Measurements from ENCODE around the gene REV3L.

Gene REV3L

DNA sequence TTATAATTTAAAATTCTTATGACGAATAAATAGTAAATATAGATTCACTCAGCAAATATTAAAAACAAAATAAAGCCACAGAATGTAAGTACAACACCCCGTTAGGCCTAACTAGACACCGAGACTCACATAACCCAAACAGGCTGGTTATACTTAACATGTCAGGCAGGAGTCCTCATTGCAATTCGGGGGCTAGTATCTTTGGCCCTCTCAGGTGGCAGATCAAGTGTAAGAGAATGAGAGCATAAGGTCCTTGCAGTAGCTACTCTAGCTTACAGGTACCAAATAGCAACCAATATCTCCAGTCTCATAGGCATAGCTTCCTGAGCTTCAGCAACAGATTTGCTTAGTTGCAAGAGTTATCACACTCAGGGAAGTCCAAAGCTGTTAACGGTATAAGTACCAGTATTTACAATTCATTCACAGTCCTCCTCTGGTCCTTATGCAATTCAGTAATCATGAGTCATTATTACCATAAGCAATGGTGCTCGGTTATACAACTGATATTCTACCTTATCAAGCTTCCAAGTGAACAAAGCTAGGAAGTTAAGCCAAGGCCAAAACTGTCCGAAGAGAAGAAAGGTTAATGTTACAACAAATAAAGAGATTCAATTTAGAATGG lies 20.1 kb downstream of the REV3L start:
- no peak overlapping the region for H3K4me3 ChIP-seq (ENCODE audit: low read length)
- no peak overlapping the region for H4K8ac ChIP-seq (ENCODE audit: low read depth, low read length)
- H3K79me2 ChIP-seq (ENCODE audit: control insufficient read depth, insufficient read depth, low read length), result no peaks in the 10 kb centered on the region
- H3K27me3 ChIP-seq (ENCODE audit: insufficient read depth, low read length, poor library complexity), result no peaks in the 10 kb centered on the region
- H3K27ac ChIP-seq (ENCODE audit: low read depth, low read length), result no peak overlapping the region
- no peak overlapping the region for H2AK5ac ChIP-seq (ENCODE audit: low read length)
- no peak overlapping the region for H3K4ac ChIP-seq (ENCODE audit: low read depth, low read length)
- no peak overlapping the region for H3K9ac ChIP-seq (ENCODE audit: low read length)
- H2BK5ac ChIP-seq (ENCODE audit: low read length), result no peak overlapping the region
- DNase-seq, result peak; percentile 12
- no peak overlapping the region for H4K5ac ChIP-seq (ENCODE audit: low read length)
- H3K56ac ChIP-seq (ENCODE audit: low read length), result no peak overlapping the region
- no CpG with 5 or more reads among the region's 7 CpGs for WGBS (ENCODE audit: extremely low coverage, insufficient coverage, low lambda C conversion rate)
- H2BK120ac ChIP-seq (ENCODE audit: low read depth, low read length), result no peak overlapping the region
- H3K4me2 ChIP-seq (ENCODE audit: low read length), result no peak overlapping the region
- H3K79me1 ChIP-seq (ENCODE audit: low read length), result peaks cover 2% of the 10 kb centered on the region
- H3K4me1 ChIP-seq (ENCODE audit: control insufficient read depth, low read depth, low read length), result no peaks in the 10 kb centered on the region
- H3K18ac ChIP-seq (ENCODE audit: low read length), result no peak overlapping the region
- H3K23ac ChIP-seq (ENCODE audit: low read length), result no peak overlapping the region
- no peak overlapping the region for H2BK15ac ChIP-seq (replicated peaks; ENCODE audit: low read depth)
- no peaks in the 10 kb centered on the region for H3K36me3 ChIP-seq (ENCODE audit: control insufficient read depth, insufficient read depth, low read length)

DNA sequence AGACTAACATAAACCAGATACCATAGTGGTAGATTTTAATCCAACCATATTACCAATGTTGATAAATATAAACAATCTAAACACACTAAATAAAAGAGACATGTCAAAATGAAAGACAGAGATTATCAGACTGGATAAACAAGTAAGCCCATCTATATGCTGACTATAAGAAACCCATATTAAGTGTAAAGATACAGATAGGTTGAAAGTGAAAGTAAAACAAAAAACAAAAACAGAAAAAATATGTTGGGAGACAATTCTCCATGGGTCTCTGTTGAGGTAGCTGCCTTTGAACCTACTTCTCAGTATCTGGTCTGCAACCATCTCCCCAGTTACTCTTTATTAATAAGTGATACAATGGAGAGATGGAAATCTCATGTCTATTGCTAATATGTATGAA lies 21.2 kb downstream of the REV3L start:
- H3K4ac ChIP-seq (ENCODE audit: low read depth, low read length), result no peak overlapping the region
- H3K56ac ChIP-seq (ENCODE audit: low read length), result no peak overlapping the region
- H2BK15ac ChIP-seq (replicated peaks; ENCODE audit: low read depth), result no peak overlapping the region
- no peak overlapping the region for H3K9ac ChIP-seq (ENCODE audit: low read length)
- peaks cover 2% of the 10 kb centered on the region for H3K79me1 ChIP-seq (ENCODE audit: low read length)
- no peak overlapping the region for H3K18ac ChIP-seq (ENCODE audit: low read length)
- H3K4me3 ChIP-seq (ENCODE audit: low read length), result no peak overlapping the region
- H3K27me3 ChIP-seq (ENCODE audit: insufficient read depth, low read length, poor library complexity), result no peaks in the 10 kb centered on the region
- no peak overlapping the region for H4K8ac ChIP-seq (ENCODE audit: low read depth, low read length)
- H3K4me1 ChIP-seq (ENCODE audit: control insufficient read depth, low read depth, low read length), result no peaks in the 10 kb centered on the region
- no peak for DNase-seq
- no peak overlapping the region for H4K5ac ChIP-seq (ENCODE audit: low read length)
- no peak overlapping the region for H2BK5ac ChIP-seq (ENCODE audit: low read length)
- H3K4me2 ChIP-seq (ENCODE audit: low read length), result no peak overlapping the region
- H3K36me3 ChIP-seq (ENCODE audit: control insufficient read depth, insufficient read depth, low read length), result no peaks in the 10 kb centered on the region
- H2BK120ac ChIP-seq (ENCODE audit: low read depth, low read length), result no peak overlapping the region
- no peak overlapping the region for H3K23ac ChIP-seq (ENCODE audit: low read length)
- no peaks in the 10 kb centered on the region for H3K79me2 ChIP-seq (ENCODE audit: control insufficient read depth, insufficient read depth, low read length)
- H3K27ac ChIP-seq (ENCODE audit: low read depth, low read length), result no peak overlapping the region
- no peak overlapping the region for H2AK5ac ChIP-seq (ENCODE audit: low read length)

DNA sequence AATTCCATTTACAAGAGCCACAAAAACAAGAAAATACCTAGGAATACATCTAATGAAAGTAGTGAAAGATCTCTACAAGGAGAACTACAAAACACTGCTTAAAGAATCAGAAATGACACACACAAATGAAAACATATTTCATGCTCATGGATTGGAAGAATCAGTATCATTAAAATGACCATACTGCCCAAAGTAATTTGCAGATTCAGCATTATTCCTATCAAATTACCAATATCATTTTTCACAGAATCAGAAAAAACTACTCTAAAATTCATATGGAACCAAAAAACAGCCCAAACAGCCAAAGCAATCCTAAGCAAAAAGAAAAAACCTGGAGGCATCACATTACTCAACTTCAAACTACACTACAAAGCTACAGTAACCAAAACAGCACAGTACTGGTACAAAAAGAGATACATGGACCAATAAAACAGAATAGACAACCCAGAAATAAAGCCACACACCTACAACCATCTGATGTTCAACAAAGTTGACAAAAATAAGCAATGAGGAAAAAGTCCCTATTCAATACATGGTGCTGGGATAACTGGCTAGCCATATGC lies 24.3 kb downstream of the REV3L start:
- Histone ChIP-seq H3K4me1 (ENCODE audit: control insufficient read depth, low read depth, low read length) (no peaks in the 10 kb centered on the region), H3K9ac (ENCODE audit: low read length) (no peak overlapping the region), H3K4ac (ENCODE audit: low read depth, low read length) (no peak overlapping the region), H3K4me3 (ENCODE audit: low read length) (no peak overlapping the region), H3K56ac (ENCODE audit: low read length) (no peak overlapping the region), H3K27ac (ENCODE audit: low read depth, low read length) (no peak overlapping the region), H3K18ac (ENCODE audit: low read length) (no peak overlapping the region), H4K8ac (ENCODE audit: low read depth, low read length) (no peak overlapping the region), H3K4me2 (ENCODE audit: low read length) (no peak overlapping the region), H4K5ac (ENCODE audit: low read length) (no peak overlapping the region), H3K79me2 (ENCODE audit: control insufficient read depth, insufficient read depth, low read length) (no peaks in the 10 kb centered on the region), H3K36me3 (ENCODE audit: control insufficient read depth, insufficient read depth, low read length) (no peaks in the 10 kb centered on the region), H3K27me3 (ENCODE audit: insufficient read depth, low read length, poor library complexity) (no peaks in the 10 kb centered on the region), H3K23ac (ENCODE audit: low read length) (no peak overlapping the region), H3K79me1 (ENCODE audit: low read length) (peaks cover 2% of the 10 kb centered on the region), H2BK5ac (ENCODE audit: low read length) (no peak overlapping the region), H2BK15ac (replicated peaks; ENCODE audit: low read depth) (no peak overlapping the region), H2AK5ac (ENCODE audit: low read length) (no peak overlapping the region), H2BK120ac (ENCODE audit: low read depth, low read length) (no peak overlapping the region)
- no peak for DNase-seq

DNA sequence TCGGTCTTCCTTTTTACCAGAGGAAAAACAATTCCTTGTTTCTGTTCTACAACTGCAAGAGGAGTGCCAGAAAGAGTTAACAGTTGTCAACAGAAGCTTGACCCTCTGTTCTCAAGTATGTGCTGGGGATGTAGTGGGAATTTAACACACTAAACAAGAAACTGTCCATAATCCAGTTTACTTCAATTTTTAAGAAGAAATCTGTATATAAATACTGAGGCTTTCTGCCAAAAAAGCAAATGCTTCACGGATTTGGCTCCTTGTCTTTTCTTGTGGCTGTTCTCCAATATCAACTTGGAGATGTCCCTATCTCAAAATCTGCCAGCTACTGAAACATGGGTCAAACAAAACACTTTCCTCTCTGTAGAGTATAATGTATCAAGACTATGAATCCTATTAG lies 26.8 kb downstream of the REV3L start:
- Histone ChIP-seq H3K9ac (ENCODE audit: low read length) (no peak overlapping the region), H2BK120ac (ENCODE audit: low read depth, low read length) (no peak overlapping the region), H3K4me2 (ENCODE audit: low read length) (no peak overlapping the region), H3K18ac (ENCODE audit: low read length) (no peak overlapping the region), H3K27me3 (ENCODE audit: insufficient read depth, low read length, poor library complexity) (no peaks in the 10 kb centered on the region), H3K23ac (ENCODE audit: low read length) (no peak overlapping the region), H3K79me1 (ENCODE audit: low read length) (peaks cover 2% of the 10 kb centered on the region), H3K36me3 (ENCODE audit: control insufficient read depth, insufficient read depth, low read length) (no peaks in the 10 kb centered on the region), H3K4me1 (ENCODE audit: control insufficient read depth, low read depth, low read length) (no peaks in the 10 kb centered on the region), H3K27ac (ENCODE audit: low read depth, low read length) (no peak overlapping the region), H3K4me3 (ENCODE audit: low read length) (no peak overlapping the region), H4K5ac (ENCODE audit: low read length) (no peak overlapping the region), H2AK5ac (ENCODE audit: low read length) (no peak overlapping the region), H4K8ac (ENCODE audit: low read depth, low read length) (no peak overlapping the region), H3K56ac (ENCODE audit: low read length) (no peak overlapping the region), H3K4ac (ENCODE audit: low read depth, low read length) (no peak overlapping the region), H2BK15ac (replicated peaks; ENCODE audit: low read depth) (no peak overlapping the region), H3K79me2 (ENCODE audit: control insufficient read depth, insufficient read depth, low read length) (no peaks in the 10 kb centered on the region), H2BK5ac (ENCODE audit: low read length) (no peak overlapping the region)
- WGBS (ENCODE audit: extremely low coverage, insufficient coverage, low lambda C conversion rate), result no CpG with 5 or more reads among the region's 2 CpGs
- no peak for DNase-seq

DNA sequence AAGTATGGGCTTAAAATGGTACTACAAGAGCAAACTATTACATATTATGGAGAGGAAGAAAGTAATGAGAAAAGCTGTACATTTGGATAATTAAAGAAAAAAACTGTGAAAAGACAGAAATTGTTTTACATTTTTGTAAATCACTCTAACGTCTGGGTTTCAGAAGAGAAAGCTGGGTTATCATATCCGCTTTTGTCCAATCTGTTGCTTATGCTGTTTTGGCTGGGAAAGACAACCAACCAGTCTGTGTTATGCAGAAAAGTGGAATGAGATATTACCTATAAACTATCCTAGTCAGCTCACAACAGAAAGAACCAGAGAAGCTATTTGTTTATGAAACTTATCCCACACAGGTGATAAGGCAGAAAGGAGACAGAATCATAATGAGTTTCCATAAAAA lies 32.4 kb downstream of the REV3L start:
- no peak overlapping the region for H2AK5ac ChIP-seq (ENCODE audit: low read length)
- H3K23ac ChIP-seq (ENCODE audit: low read length), result no peak overlapping the region
- H3K4me2 ChIP-seq (ENCODE audit: low read length), result no peak overlapping the region
- H4K5ac ChIP-seq (ENCODE audit: low read length), result no peak overlapping the region
- DNase-seq, result no peak
- H3K27ac ChIP-seq (ENCODE audit: low read depth, low read length), result no peak overlapping the region
- H3K4me3 ChIP-seq (ENCODE audit: low read length), result no peak overlapping the region
- no peak overlapping the region for H3K9ac ChIP-seq (ENCODE audit: low read length)
- no peaks in the 10 kb centered on the region for H3K36me3 ChIP-seq (ENCODE audit: control insufficient read depth, insufficient read depth, low read length)
- H3K56ac ChIP-seq (ENCODE audit: low read length), result no peak overlapping the region
- no peak overlapping the region for H2BK120ac ChIP-seq (ENCODE audit: low read depth, low read length)
- no peaks in the 10 kb centered on the region for H3K27me3 ChIP-seq (ENCODE audit: insufficient read depth, low read length, poor library complexity)
- no peaks in the 10 kb centered on the region for H3K4me1 ChIP-seq (ENCODE audit: control insufficient read depth, low read depth, low read length)
- no peak overlapping the region for H2BK5ac ChIP-seq (ENCODE audit: low read length)
- no peak overlapping the region for H3K4ac ChIP-seq (ENCODE audit: low read depth, low read length)
- no peaks in the 10 kb centered on the region for H3K79me1 ChIP-seq (ENCODE audit: low read length)
- H2BK15ac ChIP-seq (replicated peaks; ENCODE audit: low read depth), result no peak overlapping the region
- H4K8ac ChIP-seq (ENCODE audit: low read depth, low read length), result no peak overlapping the region
- H3K79me2 ChIP-seq (ENCODE audit: control insufficient read depth, insufficient read depth, low read length), result no peaks in the 10 kb centered on the region
- no CpG with 5 or more reads among the region's 2 CpGs for WGBS (ENCODE audit: extremely low coverage, insufficient coverage, low lambda C conversion rate)
- H3K18ac ChIP-seq (ENCODE audit: low read length), result no peak overlapping the region

DNA sequence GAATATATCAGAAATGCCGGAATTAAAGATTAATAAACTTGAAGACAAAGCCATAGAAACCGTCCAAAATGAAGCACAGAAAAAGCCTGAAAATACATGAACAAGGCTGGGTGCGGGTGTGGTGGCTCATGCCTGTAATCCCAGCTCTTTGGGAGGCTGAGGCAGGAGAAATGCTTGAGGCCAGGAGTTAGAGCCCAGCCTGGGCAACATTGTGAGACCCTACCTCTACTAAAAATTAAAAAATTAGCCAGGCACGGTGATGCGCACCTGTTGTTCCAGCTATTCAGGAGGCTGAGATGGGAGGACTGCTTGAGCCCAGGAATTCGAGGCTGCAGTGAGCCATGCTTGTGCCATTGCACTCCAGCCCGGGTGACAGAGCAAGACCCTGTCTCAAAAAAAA lies 32.9 kb downstream of the REV3L start:
- Histone ChIP-seq H3K9ac (ENCODE audit: low read length) (no peak overlapping the region), H3K36me3 (ENCODE audit: control insufficient read depth, insufficient read depth, low read length) (no peaks in the 10 kb centered on the region), H3K18ac (ENCODE audit: low read length) (no peak overlapping the region), H3K56ac (ENCODE audit: low read length) (no peak overlapping the region), H3K79me2 (ENCODE audit: control insufficient read depth, insufficient read depth, low read length) (no peaks in the 10 kb centered on the region), H3K4me3 (ENCODE audit: low read length) (no peak overlapping the region), H2AK5ac (ENCODE audit: low read length) (no peak overlapping the region), H3K4me1 (ENCODE audit: control insufficient read depth, low read depth, low read length) (no peaks in the 10 kb centered on the region), H4K5ac (ENCODE audit: low read length) (no peak overlapping the region), H2BK5ac (ENCODE audit: low read length) (no peak overlapping the region), H3K23ac (ENCODE audit: low read length) (no peak overlapping the region), H2BK15ac (replicated peaks; ENCODE audit: low read depth) (no peak overlapping the region), H3K79me1 (ENCODE audit: low read length) (no peaks in the 10 kb centered on the region), H4K8ac (ENCODE audit: low read depth, low read length) (no peak overlapping the region), H3K27me3 (ENCODE audit: insufficient read depth, low read length, poor library complexity) (no peaks in the 10 kb centered on the region), H3K4ac (ENCODE audit: low read depth, low read length) (no peak overlapping the region), H3K4me2 (ENCODE audit: low read length) (no peak overlapping the region), H2BK120ac (ENCODE audit: low read depth, low read length) (no peak overlapping the region), H3K27ac (ENCODE audit: low read depth, low read length) (no peak overlapping the region)
- no peak for DNase-seq
- WGBS (ENCODE audit: extremely low coverage, insufficient coverage, low lambda C conversion rate), result no CpG with 5 or more reads among the region's 7 CpGs

Data from mesendoderm (in vitro differentiated cells).